ENCODE data around the gene USP14. TPM values are rescaled to one million over a fixed set of nuclear protein-coding genes. Genes with fewer than 3 reads are reported as not detected.

Gene USP14
- total RNA-seq, 1 donor from 2014 or later, result 97.9 TPM

Other genes with a start within 250 kb of the USP14 start
- not detected in 2 replicates for gene TUBB8B, start 108.9 kb upstream of the USP14 start, total RNA-seq
- gene THOC1, start 109.5 kb downstream of the USP14 start, total RNA-seq, result 71.2 and 78.9 TPM in 2 replicates

Measured in activated CD4-positive, alpha-beta T cell treated with anti-CD3 and anti-CD28 coated beads, Interleukin-2, amount 10 ng/mL, durations not matched to agents 24 days and 14 days (primary cell).